ENCODE measurements around the gene SPOP.

GRCh38 chr17:49707246-49707607 is 29.3 kb upstream of the SPOP start:
- TF ChIP-seq NFE2L1 (tag; IDR thresholded peaks at IDR 0.05; ENCODE audit: borderline replicate concordance, low read depth) (no peak), FOXO4 (CRISPR knock-in tag; IDR thresholded peaks at IDR 0.05) (no peak), CTCF (IDR thresholded peaks at IDR 0.05 in 2 of 3, conservative IDR thresholded peaks at IDR 0.05 in 1 of 3; ENCODE audit: insufficient read depth in 2 of 3, low read depth in 1 of 3, low read length in 3 of 3) (peak in 1 of 3 experiments; percentile 9; a peak in 1 of 6 replicates), PTBP1 (IDR thresholded peaks at IDR 0.05; ENCODE audit: low read depth, low read length) (no peak), HDAC2 (IDR thresholded peaks at IDR 0.05) (no peak), ZNF561 (CRISPR knock-in tag; conservative IDR thresholded peaks at IDR 0.05) (no peak), POLR2A (conservative IDR thresholded peaks at IDR 0.05) (no peak), ZNF311 (CRISPR knock-in tag; IDR thresholded peaks at IDR 0.05) (no peak), TOE1 (IDR thresholded peaks at IDR 0.05; ENCODE audit: borderline replicate concordance) (no peak), TOE1 (CRISPR knock-in tag; IDR thresholded peaks at IDR 0.05; ENCODE audit: borderline replicate concordance, low read depth) (no peak), PPARD (CRISPR knock-in tag; IDR thresholded peaks at IDR 0.05) (no peak), CTBP1 (IDR thresholded peaks at IDR 0.05; ENCODE audit: borderline replicate concordance) (no peak), TCF7L2 (IDR thresholded peaks at IDR 0.05; ENCODE audit: low read depth, low read length) (no peak)
- TF ChIP-seq, protein P1, sequence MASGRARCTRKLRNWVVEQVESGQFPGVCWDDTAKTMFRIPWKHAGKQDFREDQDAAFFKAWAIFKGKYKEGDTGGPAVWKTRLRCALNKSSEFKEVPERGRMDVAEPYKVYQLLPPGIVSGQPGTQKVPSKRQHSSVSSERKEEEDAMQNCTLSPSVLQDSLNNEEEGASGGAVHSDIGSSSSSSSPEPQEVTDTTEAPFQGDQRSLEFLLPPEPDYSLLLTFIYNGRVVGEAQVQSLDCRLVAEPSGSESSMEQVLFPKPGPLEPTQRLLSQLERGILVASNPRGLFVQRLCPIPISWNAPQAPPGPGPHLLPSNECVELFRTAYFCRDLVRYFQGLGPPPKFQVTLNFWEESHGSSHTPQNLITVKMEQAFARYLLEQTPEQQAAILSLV (tag; IDR thresholded peaks at IDR 0.05) = no peak
